GM12874 (cell line): ENCODE results near the gene CCR5AS.

ENCODE experiments used
- CTCF ChIP-seq: IDR thresholded peaks from 2 replicates; pipeline ENCODE4 v1.5.1; 2011; ENCODE audit warnings: low read depth, mild to moderate bottlenecking, control low read depth, low read length, moderate library complexity; ENCODE audit not compliant: insufficient read depth

Gene CCR5AS

GRCh38 chr3:46412786-46413298 lies 6.0 kb upstream of the CCR5AS start:
- no peak for TF ChIP-seq CTCF

- no peak for TF ChIP-seq CTCF
Observed at GRCh38 chr3:46411271-46411670, 4.4 kb upstream of the CCR5AS start.

- TF ChIP-seq CTCF = no peak
Observed at GRCh38 chr3:46410669-46411068, 3.8 kb upstream of the CCR5AS start.

- no peak for TF ChIP-seq CTCF
Observed at GRCh38 chr3:46409739-46410489, 3.0 kb upstream of the CCR5AS start.

- TF ChIP-seq CTCF = no peak
Observed at GRCh38 chr3:46408853-46409252, 2.0 kb upstream of the CCR5AS start.

- TF ChIP-seq CTCF = no peak
Observed at GRCh38 chr3:46407970-46408369, 1.1 kb upstream of the CCR5AS start.

- no peak for TF ChIP-seq CTCF
Observed at GRCh38 chr3:46406443-46406787, 451 bp downstream of the CCR5AS start.
